LNCAP (cell line): ENCODE results near the gene ITPKB.

Source experiments
- TF ChIP-seq, protein P1 (sequence below): fragments of 450-650 bp; IDR thresholded peaks from 2 replicates; pipeline ENCODE4 v1.5.1; 2017; ENCODE audit warnings: mild to moderate bottlenecking

Gene ITPKB

DNA sequence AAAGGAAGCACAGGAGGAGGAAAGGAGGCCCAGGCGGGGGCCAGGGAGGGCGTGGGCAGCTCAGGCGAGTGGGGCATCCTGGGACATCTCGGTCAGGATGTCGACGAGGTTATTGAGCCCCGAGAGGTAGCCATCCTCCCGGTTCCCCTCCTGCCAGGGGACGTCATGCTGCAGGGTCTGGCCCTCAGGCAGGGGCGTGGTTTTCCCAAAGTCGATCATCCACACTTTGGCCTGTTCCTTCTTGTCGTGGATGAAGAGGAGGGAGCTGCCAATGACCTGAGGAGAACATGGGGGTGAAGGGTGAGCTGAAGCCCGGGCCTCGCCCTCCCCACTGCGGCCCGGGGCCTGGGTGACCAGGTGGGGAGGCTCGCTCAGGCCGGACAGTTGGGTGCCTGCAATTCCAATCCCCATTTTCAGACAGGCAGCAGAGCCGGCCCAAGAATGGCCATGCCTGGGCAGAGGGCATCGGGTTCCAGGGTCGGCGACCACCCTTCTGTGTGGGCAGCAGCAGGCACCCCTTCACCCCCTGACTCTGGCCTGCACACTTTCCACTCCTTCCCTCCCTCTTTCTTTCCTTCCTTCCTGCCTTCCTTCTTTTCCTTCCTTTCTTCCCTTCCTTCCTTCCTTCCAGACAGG is 104.4 kb downstream of the ITPKB start:
- TF ChIP-seq, protein P1, sequence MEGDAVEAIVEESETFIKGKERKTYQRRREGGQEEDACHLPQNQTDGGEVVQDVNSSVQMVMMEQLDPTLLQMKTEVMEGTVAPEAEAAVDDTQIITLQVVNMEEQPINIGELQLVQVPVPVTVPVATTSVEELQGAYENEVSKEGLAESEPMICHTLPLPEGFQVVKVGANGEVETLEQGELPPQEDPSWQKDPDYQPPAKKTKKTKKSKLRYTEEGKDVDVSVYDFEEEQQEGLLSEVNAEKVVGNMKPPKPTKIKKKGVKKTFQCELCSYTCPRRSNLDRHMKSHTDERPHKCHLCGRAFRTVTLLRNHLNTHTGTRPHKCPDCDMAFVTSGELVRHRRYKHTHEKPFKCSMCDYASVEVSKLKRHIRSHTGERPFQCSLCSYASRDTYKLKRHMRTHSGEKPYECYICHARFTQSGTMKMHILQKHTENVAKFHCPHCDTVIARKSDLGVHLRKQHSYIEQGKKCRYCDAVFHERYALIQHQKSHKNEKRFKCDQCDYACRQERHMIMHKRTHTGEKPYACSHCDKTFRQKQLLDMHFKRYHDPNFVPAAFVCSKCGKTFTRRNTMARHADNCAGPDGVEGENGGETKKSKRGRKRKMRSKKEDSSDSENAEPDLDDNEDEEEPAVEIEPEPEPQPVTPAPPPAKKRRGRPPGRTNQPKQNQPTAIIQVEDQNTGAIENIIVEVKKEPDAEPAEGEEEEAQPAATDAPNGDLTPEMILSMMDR, result no peak

DNA sequence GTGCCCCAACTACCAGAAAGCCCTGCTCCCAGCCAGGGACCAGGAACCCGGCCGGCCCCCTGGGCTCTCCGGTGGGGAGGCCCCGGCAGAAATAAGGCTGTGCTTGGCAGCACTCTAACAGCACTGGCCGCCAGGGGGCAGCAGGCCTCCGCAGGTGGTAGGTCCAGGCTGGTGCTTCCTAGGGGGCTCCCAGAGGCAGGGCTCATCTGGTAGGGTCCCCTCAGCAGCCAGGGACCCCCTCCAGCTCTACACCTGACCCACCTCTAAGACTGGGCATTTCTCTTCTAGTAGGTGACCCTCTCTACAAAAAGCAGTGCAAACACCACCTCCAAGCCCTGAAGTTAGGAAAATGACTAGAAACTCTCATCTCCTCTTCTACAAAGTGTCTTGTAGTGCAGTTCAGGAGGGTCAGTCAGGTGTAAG is 104.9 kb downstream of the ITPKB start:
- TF ChIP-seq, protein P1, result peak; percentile 98

DNA sequence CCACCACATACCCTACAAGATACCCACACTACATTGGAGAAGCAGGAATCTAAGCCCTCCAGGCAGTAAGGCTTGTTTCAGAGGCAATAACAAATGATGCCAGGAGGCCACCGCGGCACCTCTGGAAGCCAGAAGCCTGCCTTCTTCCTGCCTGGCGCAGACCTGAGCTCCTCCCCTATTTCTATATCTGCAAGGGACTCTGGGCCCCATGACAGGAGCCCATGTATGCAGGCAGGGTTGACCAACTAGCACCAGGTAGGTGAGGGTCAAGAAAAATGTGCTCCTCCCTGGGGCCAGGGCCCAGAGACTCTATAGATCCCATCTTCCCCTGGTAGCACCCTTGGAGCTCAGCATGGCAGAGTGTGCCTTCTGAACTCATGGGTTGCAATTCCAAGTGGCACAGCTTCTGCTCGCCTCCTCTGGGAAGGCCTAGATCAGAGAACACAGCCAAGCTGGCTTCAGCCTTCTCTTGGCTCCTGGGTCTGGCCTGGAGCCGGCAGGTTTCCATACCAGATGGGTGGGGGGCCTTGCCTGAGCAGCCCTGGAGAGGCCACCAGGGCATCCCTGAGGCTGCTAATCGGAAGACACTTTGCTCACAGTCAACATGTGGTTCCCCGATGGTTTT is 105.4 kb downstream of the ITPKB start:
- TF ChIP-seq, protein P1, result no peak

DNA sequence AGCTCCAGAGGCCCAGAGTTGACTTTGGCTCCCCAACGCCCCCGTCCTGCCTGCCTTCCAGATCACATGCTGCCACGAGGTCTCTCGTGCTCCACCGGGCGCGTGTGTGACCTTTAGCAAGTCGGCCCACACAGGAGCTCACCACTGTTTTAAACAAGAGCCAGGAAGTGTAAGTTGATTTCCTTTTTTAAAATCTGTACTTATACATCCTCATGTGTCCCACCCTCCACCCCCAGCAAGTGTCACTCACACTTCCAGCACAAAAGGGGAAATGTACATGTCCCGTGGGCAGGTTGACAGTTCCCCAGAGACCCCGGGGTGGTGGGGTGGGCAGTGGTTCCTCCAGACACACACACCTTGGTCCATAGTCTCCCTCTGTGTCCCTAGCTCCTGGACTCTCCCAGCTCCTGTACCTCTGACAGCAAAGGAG is 106.1 kb downstream of the ITPKB start:
- TF ChIP-seq, protein P1, result no peak

DNA sequence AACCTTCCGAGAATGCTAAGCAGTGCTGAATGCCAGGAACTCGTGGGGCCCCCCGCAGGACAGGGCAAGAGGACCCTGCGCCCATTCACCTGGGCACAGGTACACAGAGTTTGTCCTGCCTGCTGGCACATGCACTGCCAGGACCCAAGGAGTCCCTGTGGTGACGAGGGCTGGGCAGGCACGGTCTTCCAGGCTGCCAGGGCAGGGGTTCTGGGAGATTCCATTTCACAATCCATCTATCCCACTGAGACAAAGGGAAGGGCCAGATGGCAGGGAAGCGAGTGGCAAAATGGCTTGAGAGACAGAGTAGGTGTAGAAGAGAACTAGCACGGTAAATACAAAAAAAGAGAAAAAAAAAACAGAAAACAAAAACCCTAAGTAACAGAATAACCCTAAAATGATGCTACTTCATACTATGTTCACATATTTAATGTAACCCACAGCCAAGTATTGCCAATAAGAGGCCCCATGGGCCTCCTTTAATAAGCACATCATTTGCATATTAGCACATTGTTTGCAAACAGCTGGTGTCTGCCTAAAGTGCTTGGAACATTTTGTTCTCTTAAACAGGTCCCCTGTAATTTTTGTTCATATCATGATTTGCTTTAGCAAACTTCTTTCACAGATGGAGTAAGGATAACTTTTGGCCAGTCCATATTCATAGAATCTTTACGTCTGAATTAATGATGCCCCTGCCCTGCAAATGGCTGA is 106.8 kb downstream of the ITPKB start:
- TF ChIP-seq, protein P1, result no peak

DNA sequence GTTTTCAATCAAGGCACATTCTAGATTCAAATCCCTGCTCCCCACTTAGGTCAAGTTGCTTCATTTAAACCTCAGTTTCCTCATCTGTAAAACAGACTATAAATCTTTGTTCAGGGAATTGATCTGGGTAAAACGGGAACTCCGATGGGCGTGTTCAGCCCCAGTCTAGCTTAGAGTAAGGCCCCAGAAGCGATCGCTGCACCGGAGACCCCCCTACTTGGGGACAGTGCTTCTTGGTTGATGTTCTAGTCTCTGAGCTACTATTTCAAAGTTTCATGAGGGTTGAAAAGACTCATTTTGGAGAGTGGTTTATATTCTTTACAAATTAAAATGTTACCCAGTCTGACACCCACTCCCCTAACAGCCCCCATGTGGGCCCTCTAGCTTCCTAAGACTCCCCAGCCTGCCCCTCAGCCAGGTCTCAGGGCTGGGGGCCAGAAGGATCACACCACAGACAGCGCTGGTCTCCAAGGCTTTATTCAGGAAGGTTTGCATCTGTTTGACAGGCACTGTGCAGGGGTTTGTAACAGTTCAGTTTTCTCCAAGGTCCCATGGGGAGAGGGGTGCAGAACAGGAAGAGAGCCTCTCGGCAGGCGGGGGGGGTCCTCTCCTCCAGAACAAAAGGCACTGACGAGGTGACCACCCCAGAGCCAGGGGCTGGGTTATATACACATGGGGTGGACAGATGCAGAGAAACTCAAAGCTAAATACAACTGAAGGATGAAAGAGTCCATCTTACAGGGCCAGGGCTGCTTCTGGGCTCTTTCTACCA is 107.7 kb downstream of the ITPKB start:
- TF ChIP-seq, protein P1, result no peak

DNA sequence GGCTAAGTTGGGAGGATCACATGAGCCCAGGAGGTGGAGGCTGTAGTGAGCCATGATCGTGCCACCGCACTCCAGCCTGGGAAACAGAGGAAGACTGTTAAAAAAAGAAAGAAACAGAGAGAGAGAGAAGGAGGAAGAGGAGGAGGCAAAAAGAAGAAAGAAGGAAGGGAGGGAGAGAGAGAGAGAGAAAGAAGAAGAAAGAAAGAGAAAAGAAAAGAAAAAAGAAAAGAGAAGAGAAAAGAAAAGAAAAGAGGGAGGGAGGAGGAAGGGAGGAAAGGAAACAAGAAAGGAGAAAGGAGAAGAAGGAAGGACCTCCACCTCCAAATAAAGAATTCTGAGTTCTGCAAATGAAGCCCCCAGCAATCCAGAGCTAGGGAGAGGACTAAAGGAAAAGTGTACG is 108.5 kb downstream of the ITPKB start:
- TF ChIP-seq, protein P1, result no peak
